ENCODE measurements around the gene DUSP16.

DUSP16 gene

GRCh38 chr12:12501121-12501520 lies 61.5 kb downstream of the DUSP16 start:
- ChIA-PET POLR2A (no interaction called here), CTCF (no interaction called here)
- no peak for DNase-seq (ENCODE audit: extremely low spot score)
- no peak for TF ChIP-seq FOXA1 (IDR thresholded peaks at IDR 0.05)
- no peak for TF ChIP-seq CTBP1 (IDR thresholded peaks at IDR 0.05; ENCODE audit: borderline replicate concordance)

- DNase-seq (ENCODE audit: extremely low spot score): no peak
- ChIA-PET CTCF (no interaction called here), POLR2A (no interaction called here)
- no peak for TF ChIP-seq FOXK2 (IDR thresholded peaks at IDR 0.05)
- TF ChIP-seq FOXA1 (IDR thresholded peaks at IDR 0.05): no peak
- no peak for TF ChIP-seq ARNT (IDR thresholded peaks at IDR 0.05)
- no peak for TF ChIP-seq CTBP1 (IDR thresholded peaks at IDR 0.05; ENCODE audit: borderline replicate concordance)
- no peak for TF ChIP-seq LEF1 (IDR thresholded peaks at IDR 0.05; ENCODE audit: borderline replicate concordance)
- TF ChIP-seq BHLHE40 (IDR thresholded peaks at IDR 0.05; ENCODE audit: borderline replicate concordance): no peak
- TF ChIP-seq TARDBP (IDR thresholded peaks at IDR 0.05): no peak
Observed at GRCh38 chr12:12499909-12500604, 62.6 kb downstream of the DUSP16 start.

DNA sequence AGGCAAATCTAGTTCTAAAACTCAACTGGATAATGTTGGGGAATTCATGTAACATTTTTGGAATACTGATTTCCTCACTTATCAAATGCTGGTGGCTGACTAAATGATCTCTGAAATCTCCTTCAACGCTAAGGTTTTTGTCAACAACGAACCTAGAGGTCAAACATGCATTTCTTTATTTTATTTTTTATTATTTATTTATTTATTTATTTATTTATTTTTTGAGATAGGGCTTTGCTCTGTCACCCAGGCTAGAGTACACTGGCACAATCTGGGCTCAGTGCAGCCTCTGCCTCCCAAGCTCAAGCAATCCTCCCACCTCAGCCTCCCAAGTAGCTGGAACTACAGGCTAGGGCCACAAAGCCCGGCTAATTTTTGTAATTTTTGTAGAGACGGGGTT lies 64.5 kb downstream of the DUSP16 start:
- DNase-seq (ENCODE audit: extremely low spot score): no peak
- CTCF ChIA-PET: no interaction called here
- POLR2A ChIA-PET: no interaction called here
- TF ChIP-seq, protein P1, sequence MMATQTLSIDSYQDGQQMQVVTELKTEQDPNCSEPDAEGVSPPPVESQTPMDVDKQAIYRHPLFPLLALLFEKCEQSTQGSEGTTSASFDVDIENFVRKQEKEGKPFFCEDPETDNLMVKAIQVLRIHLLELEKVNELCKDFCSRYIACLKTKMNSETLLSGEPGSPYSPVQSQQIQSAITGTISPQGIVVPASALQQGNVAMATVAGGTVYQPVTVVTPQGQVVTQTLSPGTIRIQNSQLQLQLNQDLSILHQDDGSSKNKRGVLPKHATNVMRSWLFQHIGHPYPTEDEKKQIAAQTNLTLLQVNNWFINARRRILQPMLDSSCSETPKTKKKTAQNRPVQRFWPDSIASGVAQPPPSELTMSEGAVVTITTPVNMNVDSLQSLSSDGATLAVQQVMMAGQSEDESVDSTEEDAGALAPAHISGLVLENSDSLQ (IDR thresholded peaks at IDR 0.05): no peak
- no peak for TF ChIP-seq LEF1 (IDR thresholded peaks at IDR 0.05; ENCODE audit: borderline replicate concordance)
- TF ChIP-seq SUZ12 (IDR thresholded peaks at IDR 0.05): no peak
- no peak for TF ChIP-seq HDGF (IDR thresholded peaks at IDR 0.05; ENCODE audit: borderline replicate concordance)
- no peak for TF ChIP-seq NFRKB (IDR thresholded peaks at IDR 0.05)

DNA sequence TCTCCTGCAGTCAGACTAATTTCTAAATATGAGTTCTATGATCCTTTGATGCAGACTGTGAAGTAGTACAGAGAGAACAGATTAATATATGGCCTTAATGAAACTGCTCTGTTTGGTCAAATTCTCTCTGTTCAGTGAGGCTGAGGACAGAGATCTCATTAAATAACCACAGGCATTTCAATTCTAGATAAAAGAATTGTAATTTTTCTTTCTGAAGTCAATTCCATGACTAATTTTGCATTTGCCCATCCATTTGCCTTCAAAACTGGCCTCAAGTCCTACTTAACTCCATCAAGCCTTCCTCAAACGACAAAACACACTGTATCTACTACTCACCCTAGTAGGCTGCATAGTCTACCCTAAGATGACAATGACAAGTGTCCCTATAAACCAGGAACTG lies 67.1 kb downstream of the DUSP16 start:
- DNase-seq (ENCODE audit: extremely low spot score): no peak
- ChIA-PET CTCF (no interaction called here), POLR2A (no interaction called here)
- TF ChIP-seq ZNF384 (IDR thresholded peaks at IDR 0.05) (no peak), ARNT (IDR thresholded peaks at IDR 0.05) (no peak), FOXA1 (IDR thresholded peaks at IDR 0.05) (no peak), HDGF (IDR thresholded peaks at IDR 0.05; ENCODE audit: borderline replicate concordance) (no peak), LEF1 (IDR thresholded peaks at IDR 0.05; ENCODE audit: borderline replicate concordance) (no peak), L3MBTL2 (conservative IDR thresholded peaks at IDR 0.05) (no peak), ELF4 (IDR thresholded peaks at IDR 0.05) (no peak), NFRKB (IDR thresholded peaks at IDR 0.05) (no peak), BHLHE40 (IDR thresholded peaks at IDR 0.05; ENCODE audit: borderline replicate concordance) (no peak), SUZ12 (IDR thresholded peaks at IDR 0.05) (no peak), FOXK2 (IDR thresholded peaks at IDR 0.05) (no peak), SP1 (IDR thresholded peaks at IDR 0.05) (no peak), CTBP1 (IDR thresholded peaks at IDR 0.05; ENCODE audit: borderline replicate concordance) (no peak), FOXM1 (IDR thresholded peaks at IDR 0.05; ENCODE audit: borderline replicate concordance) (no peak), TARDBP (IDR thresholded peaks at IDR 0.05) (no peak)
- TF ChIP-seq, protein P1 (IDR thresholded peaks at IDR 0.05): no peak

- CTCF ChIA-PET: interaction anchor here (1.5 kb wide), 1 partner anchor 11 kb away, joined by 4 read pairs; no protein-coding TSS in a partner anchor
- TF ChIP-seq CTBP1 (IDR thresholded peaks at IDR 0.05; ENCODE audit: borderline replicate concordance): no peak
- POLR2A ChIA-PET: no interaction called here
- DNase-seq (ENCODE audit: extremely low spot score): no peak
Observed at GRCh38 chr12:12492547-12492946, 70.1 kb downstream of the DUSP16 start.

DNA sequence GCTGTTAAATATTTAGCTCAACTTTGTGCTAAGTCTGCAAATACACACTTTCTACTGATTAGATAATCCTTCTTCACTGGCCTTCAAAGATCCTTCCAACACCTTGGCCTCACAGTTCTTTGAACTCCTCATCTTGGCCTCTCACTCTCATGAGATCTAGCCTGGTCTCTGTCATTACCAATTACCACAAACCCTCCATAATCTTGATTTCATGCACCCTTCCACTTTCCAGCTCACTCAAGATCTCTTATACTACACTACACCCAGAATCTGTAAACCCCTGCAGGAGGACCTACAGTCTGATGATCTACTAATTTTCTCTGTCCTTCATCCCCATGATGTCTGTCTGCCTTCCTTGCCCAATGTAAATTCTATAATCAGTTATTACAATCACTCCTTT lies 71.1 kb downstream of the DUSP16 start:
- no peak for DNase-seq (ENCODE audit: extremely low spot score)
- ChIA-PET POLR2A (no interaction called here), CTCF (interaction anchor here (1.5 kb wide), 1 partner anchor 12 kb away, joined by 4 read pairs; no protein-coding TSS in a partner anchor)
- TF ChIP-seq NFRKB (IDR thresholded peaks at IDR 0.05) (no peak), FOXK2 (IDR thresholded peaks at IDR 0.05) (no peak), ARNT (IDR thresholded peaks at IDR 0.05) (no peak), ZNF384 (IDR thresholded peaks at IDR 0.05) (no peak), FOXM1 (IDR thresholded peaks at IDR 0.05; ENCODE audit: borderline replicate concordance) (no peak), L3MBTL2 (conservative IDR thresholded peaks at IDR 0.05) (no peak), HDGF (IDR thresholded peaks at IDR 0.05; ENCODE audit: borderline replicate concordance) (no peak), BHLHE40 (IDR thresholded peaks at IDR 0.05; ENCODE audit: borderline replicate concordance) (no peak), SP1 (IDR thresholded peaks at IDR 0.05) (no peak), TARDBP (IDR thresholded peaks at IDR 0.05) (no peak)
- TF ChIP-seq, protein P1 (IDR thresholded peaks at IDR 0.05): no peak

DNA sequence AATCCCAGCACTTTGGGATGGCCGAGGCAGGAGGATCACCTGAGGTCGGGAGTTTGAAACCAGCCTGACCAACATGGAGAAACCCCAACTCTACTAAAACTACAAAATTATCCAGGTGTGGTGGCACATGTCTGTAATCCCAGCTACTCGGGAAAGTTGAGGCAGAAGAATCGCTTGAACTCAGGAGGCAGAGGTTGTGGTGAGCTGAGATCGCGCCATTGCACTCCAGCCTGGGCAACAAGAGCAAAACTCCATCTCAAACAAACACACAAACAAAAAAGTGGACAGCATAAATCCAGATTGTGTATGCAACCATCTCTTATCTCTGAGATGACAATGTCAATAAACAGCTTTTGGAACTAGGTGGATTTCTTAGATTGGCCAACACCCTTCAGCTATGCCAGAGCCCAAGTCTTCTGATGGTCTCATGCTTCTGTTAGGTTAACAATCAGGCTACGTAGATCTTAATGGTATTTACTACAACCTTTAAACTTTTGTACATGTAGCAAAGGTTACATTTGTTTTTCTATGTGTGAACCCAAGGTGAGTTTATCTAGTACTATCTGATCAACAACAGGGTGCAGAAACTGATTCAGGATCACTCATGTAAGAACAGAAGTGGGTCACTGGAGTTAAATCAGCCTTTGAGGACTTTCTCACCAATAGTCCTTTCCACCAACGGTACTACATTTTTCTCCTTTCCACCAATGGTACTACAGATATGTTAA lies 73.7 kb downstream of the DUSP16 start:
- no peak for TF ChIP-seq NFRKB (IDR thresholded peaks at IDR 0.05)
- TF ChIP-seq TARDBP (IDR thresholded peaks at IDR 0.05): no peak
- TF ChIP-seq FOXM1 (IDR thresholded peaks at IDR 0.05; ENCODE audit: borderline replicate concordance): no peak
- no peak for TF ChIP-seq BHLHE40 (IDR thresholded peaks at IDR 0.05; ENCODE audit: borderline replicate concordance)
- TF ChIP-seq SP1 (IDR thresholded peaks at IDR 0.05): no peak
- TF ChIP-seq CTBP1 (IDR thresholded peaks at IDR 0.05; ENCODE audit: borderline replicate concordance): no peak
- TF ChIP-seq, protein P1 (IDR thresholded peaks at IDR 0.05): no peak
- TF ChIP-seq HDGF (IDR thresholded peaks at IDR 0.05; ENCODE audit: borderline replicate concordance): no peak
- TF ChIP-seq ELF4 (IDR thresholded peaks at IDR 0.05): no peak
- no peak for TF ChIP-seq L3MBTL2 (conservative IDR thresholded peaks at IDR 0.05)
- no peak for TF ChIP-seq FOXA1 (IDR thresholded peaks at IDR 0.05)
- no peak for TF ChIP-seq ZNF384 (IDR thresholded peaks at IDR 0.05)
- TF ChIP-seq LEF1 (IDR thresholded peaks at IDR 0.05; ENCODE audit: borderline replicate concordance): no peak
- no peak for TF ChIP-seq SUZ12 (IDR thresholded peaks at IDR 0.05)
- no peak for TF ChIP-seq ARNT (IDR thresholded peaks at IDR 0.05)
- no peak for DNase-seq (ENCODE audit: extremely low spot score)
- ChIA-PET CTCF (no interaction called here), POLR2A (no interaction called here)

All from HEK293T (cell line).